HG03175 (cell line): ENCODE measurements around the gene TMEM219.
"Not testable (repeated sequence)": the region's sequence is repeated elsewhere in the genome, so short reads cannot be mapped to it uniquely, and the experiment has no call there.

Experiments
- ATAC-seq: cut with Tn5 transposase; IDR thresholded peaks from one replicate; pipeline ENCODE4 v1.9.1; 2021; ENCODE audit warnings: mild to moderate bottlenecking, moderate library complexity; ENCODE audit not compliant: unreplicated experiment

Gene TMEM219

DNA sequence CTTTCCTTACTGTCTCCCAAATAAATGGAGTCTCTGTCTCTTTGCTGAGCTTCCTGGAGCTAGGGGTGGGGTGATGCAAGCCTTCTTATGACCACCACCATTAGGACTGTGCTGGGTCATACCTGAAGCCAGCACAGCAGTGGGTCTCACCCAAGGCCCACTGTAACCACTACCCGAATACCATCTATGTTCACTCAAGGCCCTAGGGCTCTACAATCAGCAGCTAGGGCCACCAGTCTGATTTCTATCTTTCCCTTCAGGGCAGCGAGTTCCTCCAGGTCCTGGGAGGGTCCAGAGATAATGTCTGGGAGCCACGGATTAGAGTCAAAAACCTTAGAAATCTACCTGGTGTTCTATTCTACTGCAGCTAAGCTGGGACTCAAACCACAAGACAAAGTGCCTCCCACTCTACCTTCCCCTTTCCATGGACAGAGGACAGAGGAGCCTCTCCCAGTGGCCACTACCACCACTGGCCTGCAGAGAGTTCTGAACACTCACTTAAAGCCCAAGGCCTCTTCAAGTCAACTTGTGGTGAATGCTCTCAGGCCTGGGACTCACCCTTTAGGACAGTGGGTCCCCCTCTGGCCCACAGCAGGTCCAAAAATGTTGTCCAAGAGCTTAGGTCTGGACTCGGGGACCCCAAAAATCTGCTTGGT is 10.9 kb upstream of the TMEM219 start:
- no peak for ATAC-seq

DNA sequence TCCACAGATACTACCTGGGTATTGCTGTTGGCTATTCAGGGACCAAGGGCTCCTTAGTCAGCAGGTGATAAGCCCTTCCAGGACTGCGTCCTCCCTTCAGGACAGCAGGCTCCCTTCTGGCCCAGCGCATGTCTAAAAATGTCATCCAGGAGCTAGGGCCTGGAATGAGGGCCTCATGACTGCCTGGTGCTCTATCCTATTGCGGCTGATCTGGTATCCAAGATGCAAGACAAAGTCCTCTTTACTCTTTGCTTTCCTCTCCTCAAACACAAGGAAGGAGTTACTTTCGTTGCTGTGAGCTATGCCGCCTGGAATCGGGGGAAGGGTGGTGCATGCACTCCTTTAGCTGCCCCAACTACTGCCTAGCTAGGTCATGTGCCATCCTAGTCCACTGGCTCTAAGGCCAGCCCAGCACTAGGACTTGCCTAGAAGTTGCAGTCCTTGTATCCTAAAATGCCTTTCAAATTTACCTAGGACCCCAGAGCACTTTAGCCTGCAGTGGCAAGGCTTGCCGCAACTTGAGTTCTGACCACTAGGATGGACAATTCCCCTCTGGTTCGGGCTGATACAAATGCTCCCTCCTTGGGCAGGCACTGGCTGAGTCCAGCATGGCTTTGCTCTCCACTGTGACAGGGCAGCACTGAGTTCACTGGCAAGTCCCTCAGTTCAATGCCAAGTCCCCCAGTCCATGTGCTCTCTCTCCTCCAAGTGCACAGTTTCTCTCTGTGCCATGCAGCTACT is 10.1 kb upstream of the TMEM219 start:
- no peak for ATAC-seq

DNA sequence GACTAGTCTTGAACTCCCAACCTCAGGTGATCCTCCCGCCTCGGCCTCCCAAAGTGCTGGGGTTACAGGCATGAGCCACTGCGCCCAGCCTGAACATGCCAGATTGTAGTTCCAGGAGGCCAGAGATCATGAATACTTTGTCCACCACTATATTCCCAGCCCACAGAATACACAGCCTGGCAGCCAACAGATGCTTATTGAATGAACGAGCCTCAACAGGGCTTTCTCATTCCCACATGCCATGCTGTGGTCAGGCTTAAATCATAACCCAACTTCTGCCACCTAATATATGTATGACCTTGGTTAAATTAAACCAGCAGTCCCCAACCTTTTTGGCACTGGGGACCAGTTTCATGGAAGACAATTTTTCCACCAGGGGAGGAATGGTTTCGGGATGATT is 3.1 kb upstream of the TMEM219 start:
- no peak for ATAC-seq

DNA sequence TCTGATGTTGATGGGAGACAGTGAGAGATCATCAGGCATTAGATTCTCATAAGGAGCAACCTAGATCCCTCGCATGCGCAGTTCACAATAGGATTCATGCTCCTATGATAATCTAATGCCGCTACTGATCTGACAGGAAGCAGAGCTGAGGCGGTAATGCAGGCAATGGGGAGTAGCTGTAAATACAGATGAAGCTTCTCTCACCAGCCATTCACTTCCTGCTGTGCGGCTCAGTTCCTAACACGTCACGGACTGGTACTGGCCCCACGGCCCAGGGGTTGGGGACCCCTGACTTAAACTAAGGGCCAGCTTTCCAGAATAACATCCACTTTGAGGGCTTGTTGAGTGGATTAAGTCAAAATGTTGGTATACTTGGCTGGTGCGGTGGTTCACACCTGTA is 2.6 kb upstream of the TMEM219 start:
- no peak for ATAC-seq

DNA sequence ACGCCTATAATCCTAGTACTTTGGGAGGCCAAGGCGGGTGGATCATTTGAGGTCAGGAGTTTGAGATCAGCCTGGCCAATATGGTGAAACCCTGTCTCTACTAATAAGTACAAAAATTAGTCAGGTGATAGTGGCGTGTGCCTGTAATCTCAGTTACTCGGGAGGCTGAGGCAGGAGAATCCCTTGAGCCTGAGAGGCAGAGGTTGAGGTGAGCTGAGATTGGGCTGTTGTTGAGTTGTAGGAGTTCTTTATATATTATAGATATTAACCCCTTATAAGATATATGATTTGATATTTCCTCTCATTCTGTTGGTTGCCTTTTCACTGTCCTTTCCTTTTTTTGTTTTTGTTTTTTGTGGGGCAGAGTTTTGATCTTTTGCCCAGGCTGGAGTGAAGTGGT is 2.1 kb upstream of the TMEM219 start:
- not testable (repeated sequence) for ATAC-seq

DNA sequence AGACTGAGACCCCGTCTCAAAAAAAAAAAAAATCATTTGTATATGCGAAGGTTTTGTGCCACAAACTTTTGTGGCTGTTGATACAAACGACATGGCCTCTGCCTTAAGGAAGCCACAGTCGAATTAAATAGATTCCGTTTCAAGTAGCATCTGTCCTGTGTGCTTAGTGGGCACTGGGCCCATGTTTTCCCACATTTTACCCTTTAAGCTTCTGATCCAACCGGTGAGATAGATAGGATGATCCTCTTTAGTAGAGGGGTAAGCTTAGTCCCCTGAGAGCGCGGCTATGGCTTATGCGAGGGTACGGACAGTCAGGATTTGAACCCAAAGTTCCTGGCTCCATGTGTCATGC is 776 bp upstream of the TMEM219 start:
- no peak for ATAC-seq

DNA sequence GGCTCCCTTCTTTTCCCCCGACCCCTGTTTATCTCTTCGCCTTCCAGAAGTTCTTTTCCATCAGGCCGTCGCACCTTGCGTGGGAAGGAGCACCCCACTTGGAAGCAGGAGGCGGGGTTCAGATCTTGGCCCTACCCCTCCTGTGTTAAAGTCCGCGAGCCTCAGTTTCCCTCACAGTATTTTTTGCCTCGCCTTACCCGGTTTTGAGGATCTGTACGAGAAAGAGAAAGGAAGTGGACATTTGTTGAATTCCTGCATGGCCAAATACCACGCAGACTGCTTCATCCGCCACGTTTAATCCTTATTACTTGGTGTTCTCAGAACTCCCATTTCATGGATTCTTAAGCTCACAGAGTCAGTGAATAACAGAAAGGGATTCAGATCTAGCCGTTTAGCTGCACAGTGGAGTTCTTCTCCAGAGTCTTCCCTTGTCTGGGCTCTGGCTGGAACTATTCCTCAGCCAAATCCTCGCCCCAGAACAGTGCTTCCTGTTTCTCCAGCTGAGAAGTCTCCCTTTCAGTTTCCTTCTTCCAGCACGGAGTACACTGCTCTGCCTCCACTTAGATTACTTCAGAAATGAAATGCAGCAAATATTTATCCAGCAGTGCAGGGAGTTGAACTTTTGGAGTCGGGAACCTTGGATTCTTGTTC is 590 bp downstream of the TMEM219 start:
- ATAC-seq, result no peak

DNA sequence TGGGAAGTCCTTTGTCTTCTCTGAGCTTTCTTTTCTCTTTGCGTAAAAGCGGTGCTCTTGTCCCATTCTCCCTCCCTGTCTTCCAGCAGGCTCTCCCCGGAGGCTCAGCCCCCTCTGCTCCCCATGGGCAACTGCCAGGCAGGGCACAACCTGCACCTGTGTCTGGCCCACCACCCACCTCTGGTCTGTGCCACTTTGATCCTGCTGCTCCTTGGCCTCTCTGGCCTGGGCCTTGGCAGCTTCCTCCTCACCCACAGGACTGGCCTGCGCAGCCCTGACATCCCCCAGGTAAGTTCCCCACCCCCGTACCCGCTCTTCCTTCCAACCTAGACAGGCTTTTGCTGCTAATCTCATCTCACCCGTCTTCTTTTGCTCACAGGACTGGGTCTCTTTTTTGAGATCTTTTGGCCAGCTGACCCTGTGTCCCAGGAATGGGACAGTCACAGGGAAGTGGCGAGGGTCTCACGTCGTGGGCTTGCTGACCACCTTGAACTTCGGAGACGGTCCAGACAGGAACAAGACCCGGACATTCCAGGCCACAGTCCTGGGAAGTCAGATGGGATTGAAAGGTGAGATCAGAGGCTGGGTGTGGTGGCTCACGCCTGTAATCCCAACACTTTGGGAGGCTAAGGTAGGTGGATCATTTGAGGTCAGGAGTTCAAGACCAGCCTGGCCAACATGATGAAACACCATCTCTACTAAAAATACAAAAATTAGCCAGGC is 1.3 kb downstream of the TMEM219 start:
- no peak for ATAC-seq

DNA sequence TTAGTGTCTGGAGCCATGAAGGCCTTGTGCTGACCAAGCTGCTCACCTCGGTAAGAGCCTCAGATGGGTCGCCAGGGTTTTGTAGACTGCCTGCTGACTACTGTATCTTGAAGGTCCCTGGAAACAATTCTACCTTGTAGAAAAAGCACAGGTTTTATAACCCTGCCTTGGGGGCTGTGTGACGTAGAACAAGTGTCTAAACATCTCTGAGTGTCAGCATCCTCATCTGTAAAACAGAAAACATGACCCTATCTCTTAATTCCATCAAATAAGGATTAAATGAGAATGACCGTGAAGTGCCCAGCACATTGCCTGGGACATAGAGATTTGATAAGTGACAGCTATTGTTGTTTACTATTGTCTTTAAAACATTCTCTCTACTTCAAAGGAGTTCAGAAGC is 6.3 kb downstream of the TMEM219 start:
- ATAC-seq, result no peak

DNA sequence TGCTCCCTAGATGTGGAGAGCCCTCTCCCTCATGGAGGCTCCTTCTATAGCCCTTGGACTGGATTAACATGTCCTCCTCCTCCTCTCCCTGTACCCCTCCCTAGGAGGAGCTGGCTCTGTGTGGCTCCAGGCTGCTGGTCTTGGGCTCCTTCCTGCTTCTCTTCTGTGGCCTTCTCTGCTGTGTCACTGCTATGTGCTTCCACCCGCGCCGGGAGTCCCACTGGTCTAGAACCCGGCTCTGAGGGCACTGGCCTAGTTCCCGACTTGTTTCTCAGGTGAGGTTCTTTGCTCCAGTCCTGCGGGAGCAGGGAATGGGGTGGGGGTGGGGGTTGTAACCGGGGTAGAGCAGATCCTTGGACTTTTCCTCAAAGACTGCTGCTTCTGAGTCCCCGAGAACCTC is 9.4 kb downstream of the TMEM219 start:
- ATAC-seq, result no peak

DNA sequence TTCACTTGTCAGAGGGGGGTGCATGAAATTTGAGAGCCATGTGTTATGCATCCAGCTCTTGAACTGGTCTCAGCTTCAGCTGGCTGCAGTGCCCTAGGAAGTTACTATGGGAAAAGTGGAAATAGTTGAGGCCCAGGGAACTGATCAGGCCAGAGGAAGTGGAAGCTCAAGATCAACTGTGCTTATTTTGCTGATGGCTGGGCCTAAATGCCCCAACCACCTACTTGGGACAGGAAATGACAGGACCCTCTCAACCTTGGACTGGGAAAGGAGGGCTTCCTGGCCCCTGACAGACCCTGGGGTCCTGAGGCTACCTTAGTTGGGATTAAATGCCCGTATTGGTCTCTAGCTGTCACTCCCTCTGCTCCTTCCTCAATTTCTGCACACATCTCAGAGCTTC is 10.6 kb downstream of the TMEM219 start:
- no peak for ATAC-seq

DNA sequence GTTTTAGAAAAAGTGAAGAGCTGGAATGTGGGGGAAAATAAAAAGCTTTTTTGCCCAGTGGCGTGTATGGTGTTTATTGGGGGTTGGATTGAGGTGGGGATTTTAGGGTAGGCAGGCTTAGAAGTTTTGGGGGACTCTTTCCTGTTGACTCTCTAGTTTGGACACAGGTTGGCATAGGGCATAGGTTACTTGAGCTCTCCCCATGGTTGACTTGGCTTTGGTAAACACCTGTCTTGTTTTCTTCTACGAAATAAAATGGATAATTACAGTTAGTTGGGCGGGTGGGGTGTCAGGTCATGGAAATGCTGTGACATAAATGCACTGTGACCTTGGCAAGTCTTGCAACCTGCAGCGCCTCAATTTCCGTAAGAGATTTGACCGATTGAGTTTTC is 11.1 kb downstream of the TMEM219 start:
- no peak for ATAC-seq

DNA sequence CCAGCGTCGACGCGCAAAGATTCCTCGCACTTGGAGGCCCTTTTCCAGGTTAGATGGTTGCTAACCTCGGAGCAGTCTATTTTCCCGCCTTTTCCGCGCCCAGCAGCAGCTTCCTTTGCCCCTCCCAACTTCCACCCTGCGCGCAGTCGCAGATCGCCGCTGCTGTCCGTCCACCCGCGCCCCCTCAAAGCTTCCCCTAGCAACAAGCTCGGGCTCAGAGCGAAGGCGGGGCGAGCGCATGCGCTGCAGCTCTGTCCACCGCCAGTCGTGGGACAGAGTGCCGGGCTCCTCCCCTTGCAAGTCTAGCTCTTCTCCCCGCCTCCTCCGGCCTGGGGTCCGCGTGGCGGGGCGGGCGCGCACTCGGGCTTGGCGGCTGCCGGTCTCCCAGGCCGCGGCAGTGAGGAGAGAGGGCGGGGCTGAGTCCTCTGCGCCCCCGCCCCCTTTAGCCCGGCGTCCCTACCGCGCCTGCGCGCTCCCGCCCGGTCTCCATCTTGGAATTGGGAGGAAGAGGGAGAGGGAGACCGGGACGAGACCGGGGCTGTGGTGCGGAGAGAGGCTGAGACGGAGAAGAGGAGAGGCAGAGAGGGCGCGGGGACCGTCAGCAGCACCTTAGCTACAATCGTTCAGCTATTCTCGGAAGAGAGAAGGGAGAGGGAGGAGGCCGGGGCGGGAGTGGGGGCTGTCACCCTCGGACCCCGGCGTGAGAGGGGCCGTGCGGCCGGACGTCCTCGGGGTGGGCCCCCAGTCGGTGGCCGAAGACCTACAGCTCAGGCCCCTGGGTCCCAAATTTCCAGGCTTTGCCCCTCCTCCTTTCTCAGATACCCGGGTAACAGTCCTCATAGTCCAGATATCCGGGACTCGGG is 11.7 kb downstream of the TMEM219 start, which contains the start of gene TAOK2:
TSS of gene TAOK2 (plus strand) at position 485 of the 863 bp plus-strand sequence. CDS start 3,905 bp downstream, outside the sequence.
- ATAC-seq, result peak; percentile 94

DNA sequence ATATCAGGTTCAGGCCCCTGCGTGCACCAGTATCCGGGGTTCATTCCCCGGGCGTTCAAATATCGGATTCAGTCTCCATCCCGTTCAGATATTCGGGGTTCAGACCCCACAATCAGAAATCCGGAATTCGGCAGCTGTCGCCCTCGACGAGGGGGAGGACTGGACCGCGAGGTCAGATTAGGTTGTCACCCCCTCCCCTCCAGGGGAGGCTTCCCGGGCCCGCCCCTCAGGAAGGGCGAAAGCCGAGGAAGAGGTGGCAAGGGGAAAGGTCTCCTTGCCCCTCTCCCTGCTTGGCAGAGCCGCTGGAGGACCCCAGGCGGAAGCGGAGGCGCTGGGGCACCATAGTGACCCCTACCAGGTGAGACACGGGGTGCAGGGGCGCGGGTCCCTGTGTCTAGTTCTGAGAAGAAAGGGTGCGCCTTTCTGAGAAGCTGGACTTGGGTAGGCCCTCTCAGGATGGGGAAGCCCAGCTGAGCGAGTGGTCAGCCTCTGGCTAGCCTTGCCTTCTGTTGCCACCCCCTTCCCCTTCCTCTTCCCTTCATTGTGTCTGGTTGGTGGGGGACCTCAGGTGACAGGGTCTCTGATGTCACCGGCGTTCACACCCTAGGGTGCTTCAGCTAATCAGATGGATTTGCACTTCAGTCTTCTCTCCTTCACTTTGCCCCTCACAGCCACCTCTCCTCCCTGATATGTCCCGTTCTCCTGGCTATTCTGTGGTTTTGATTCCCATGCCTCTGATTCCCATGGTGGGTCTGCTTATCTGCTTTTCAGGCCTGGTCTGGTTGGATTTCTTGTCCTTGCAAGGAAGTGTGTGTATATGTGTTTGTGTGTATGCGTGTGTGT is 12.6 kb downstream of the TMEM219 start:
- no peak for ATAC-seq

DNA sequence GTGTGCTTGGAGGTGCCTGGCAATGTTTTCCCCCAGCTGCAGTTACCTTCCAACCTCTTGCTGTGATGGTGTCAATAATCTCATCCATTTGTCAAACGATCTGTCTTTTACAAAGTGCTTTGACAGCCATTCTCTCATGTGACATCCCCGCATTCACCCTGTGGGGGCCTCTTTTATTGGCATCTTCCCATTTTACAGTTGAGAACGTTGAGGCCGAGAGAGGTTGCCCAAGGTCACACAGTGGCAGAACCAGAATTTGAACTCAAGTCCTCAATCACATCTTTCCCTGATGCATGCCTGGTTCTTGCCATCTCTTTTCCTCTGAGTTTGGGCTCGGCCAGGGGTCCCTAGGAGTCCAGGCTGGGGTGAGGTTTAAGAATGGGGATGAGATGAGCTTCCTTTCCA is 13.3 kb downstream of the TMEM219 start:
- ATAC-seq, result no peak

DNA sequence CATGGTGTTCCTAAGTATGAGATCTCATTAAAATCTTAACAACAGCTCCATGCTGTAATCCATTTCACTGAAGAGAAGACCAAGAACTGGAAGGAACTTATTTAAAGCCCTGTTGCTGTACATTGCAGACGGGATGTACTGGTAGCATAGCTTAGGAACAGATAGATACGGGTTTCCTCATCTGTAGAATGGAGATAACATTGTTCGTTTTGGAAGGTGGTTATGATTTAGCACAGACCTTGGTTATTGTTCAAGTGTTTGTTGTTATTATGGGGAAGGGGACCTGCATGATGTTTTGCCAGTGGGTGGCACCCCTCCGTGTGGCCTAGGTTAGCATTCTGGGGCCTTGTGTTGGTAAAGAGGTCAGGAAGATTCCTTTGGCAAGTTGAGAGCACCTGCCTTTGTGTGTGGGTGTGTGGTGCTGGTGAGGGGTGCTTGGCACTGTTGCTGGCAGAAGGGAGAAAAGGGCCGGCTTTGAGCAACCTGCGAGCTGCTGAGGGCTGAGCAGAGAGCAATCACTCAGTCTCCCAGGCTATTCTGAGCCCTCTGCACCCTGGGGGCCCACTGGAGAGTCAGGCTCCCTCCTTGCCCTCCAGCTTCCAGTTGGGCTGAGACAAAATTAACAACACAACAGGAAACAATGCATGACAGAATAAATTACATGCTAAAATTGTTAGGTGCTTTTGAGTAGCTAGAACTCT is 14.1 kb downstream of the TMEM219 start:
- ATAC-seq, result no peak

DNA sequence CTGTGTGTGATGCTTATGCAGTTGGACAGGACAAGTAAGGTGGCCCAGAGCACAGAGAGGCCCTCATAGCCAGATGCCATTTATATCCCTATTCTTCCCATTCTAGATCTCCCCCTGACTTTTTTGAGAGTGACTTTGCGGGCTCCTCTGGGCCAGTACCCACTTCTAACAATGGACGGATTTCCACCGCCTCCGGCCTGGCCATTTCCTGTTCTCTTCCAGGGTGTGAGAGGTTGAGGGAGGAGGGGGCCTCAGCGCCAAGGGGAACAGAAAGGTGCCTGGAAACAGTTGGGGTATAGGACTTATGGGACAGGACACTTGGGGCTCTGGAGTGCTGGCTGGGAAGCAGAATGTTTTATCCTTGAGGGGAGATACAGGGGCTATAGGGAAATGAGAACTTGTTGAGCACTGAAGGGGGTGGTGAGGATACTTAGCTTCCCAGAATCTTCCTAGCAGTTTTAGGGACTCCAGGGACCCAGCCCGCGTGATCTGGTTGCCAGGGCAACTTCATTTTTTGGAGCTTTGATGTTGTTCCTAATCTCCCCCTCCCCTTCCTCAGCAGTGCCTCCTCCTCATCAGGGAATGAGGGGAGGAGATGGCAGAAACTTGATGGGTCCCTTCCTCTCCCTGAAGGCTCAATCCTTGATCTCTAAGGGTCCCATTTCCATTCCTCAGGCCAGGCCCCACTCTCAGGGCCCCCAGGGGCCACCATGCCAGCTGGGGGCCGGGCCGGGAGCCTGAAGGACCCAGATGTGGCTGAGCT is 15.4 kb downstream of the TMEM219 start:
- ATAC-seq, result no peak

DNA sequence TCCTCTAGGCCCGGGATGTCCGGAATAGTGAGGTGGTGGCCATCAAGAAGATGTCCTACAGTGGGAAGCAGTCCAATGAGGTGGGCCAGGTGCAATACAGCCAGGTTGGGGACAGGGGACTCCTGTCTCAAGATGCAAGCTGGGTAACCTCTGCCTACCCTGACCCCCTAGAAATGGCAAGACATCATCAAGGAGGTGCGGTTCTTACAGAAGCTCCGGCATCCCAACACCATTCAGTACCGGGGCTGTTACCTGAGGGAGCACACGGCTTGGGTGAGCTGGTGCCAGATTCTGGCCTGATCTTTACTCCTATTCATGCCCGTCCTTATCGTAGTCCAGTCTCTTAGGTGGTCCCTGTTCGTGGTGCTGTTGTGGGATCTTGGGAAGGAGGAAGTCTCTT is 16.2 kb downstream of the TMEM219 start:
- no peak for ATAC-seq
